Tibial nerve (tissue), 4 donors: ENCODE results near the gene NUTM1. TPM values are rescaled to one million over a fixed set of nuclear protein-coding genes. Genes with fewer than 3 reads are reported as not detected.
"Not testable (repeated sequence)": the region's sequence is repeated elsewhere in the genome, so short reads cannot be mapped to it uniquely, and the experiment has no call there.

Source experiments
- DNase-seq, 2 donors: peaks; one replicate each; pipeline ENCODE4 v3.0.0-alpha.2; 2019; ENCODE audit warnings: low spot score in 2 of 2
- H3K27ac ChIP-seq, 4 donors: fragments of 200-600 bp; sonication (generic) in 3 of 4; one replicate each; pipeline ENCODE4 v1.5.1; 2017 to 2019; ENCODE audit warnings: mild to moderate bottlenecking in 1 of 4
- H3K27me3 ChIP-seq, 2 donors: fragments of 200-600 bp; sonication (generic) in 1 of 2; one replicate each; pipeline versions ENCODE4 v1.5.1 to v1.6.0; 2017 to 2019
- H3K36me3 ChIP-seq, 3 donors: fragments of 200-600 bp; sonication (generic); one replicate each; pipeline ENCODE4 v1.5.1; 2018 to 2019
- H3K4me1 ChIP-seq, 4 donors: fragments of 200-600 bp; sonication (generic) in 3 of 4; one replicate each; pipeline ENCODE4 v1.5.1; 2017 to 2019
- H3K4me3 ChIP-seq, 4 donors: fragments of 200-600 bp; sonication (generic) in 3 of 4; one replicate each; pipeline ENCODE4 v1.5.1; 2017 to 2019; ENCODE audit warnings: mild to moderate bottlenecking in 1 of 4, moderate library complexity in 1 of 4
- H3K9me3 ChIP-seq, 4 donors: fragments of 200-600 bp; sonication (generic) in 3 of 4; one replicate each; pipeline ENCODE4 v1.5.1; 2017 to 2019
- EP300 ChIP-seq, 2 donors: sonication (generic); formaldehyde crosslinking; IDR thresholded peaks; one replicate each; pipeline ENCODE4 v1.6.1; 2017; ENCODE audit warnings: antibody characterized with exemption in 2 of 2, mild to moderate bottlenecking in 1 of 2
- POLR2A ChIP-seq, 2 donors: fragments of 450-650 bp; IDR thresholded peaks; one replicate each; pipeline ENCODE4 v1.6.1; 2017; ENCODE audit warnings: antibody characterized with exemption in 2 of 2, mild to moderate bottlenecking in 2 of 2, moderate library complexity in 2 of 2
- WGBS, 2 donors: methylation state at CpG; one replicate each; pipeline ENCODE4 v1.1.5; 2018; 5-methylcytosine and 5-hydroxymethylcytosine counted together
- total RNA-seq, 4 donors: library from RNA; depleted of rRNA; stranded (reverse); fragments of >200 nt; gene quantifications; one replicate each; pipeline ENCODE4 v1.1.0, GENCODE V29; 2016
- TF ChIP-seq, protein P1 (sequence below), 5 experiments: fragments of 200-600 bp in 3 of 5; fragments of 450-650 bp in 2 of 5; sonication (generic) in 3 of 5; IDR thresholded peaks; one replicate each; pipeline ENCODE4 v1.5.1; 2016 to 2019; ENCODE audit warnings: antibody characterized with exemption in 5 of 5, mild to moderate bottlenecking in 3 of 5, moderate library complexity in 2 of 5

The NUTM1 gene
- total RNA-seq, 4 donors from 2014 or later, result not detected

GRCh38 chr15:34347951-34348638, 5.0 kb downstream of the NUTM1 start:
- H3K36me3 ChIP-seq, result no peaks in the 10 kb centered on the region
- no peak overlapping the region for H3K4me3 ChIP-seq
- no peak overlapping the region for H3K27ac ChIP-seq
- no peaks in the 10 kb centered on the region for H3K4me1 ChIP-seq
- H3K27me3 ChIP-seq, result no peaks in the 10 kb centered on the region
- TF ChIP-seq EP300 (IDR thresholded peaks at IDR 0.05) (no peak), POLR2A (IDR thresholded peaks at IDR 0.05) (no peak)
- TF ChIP-seq, protein P1, sequence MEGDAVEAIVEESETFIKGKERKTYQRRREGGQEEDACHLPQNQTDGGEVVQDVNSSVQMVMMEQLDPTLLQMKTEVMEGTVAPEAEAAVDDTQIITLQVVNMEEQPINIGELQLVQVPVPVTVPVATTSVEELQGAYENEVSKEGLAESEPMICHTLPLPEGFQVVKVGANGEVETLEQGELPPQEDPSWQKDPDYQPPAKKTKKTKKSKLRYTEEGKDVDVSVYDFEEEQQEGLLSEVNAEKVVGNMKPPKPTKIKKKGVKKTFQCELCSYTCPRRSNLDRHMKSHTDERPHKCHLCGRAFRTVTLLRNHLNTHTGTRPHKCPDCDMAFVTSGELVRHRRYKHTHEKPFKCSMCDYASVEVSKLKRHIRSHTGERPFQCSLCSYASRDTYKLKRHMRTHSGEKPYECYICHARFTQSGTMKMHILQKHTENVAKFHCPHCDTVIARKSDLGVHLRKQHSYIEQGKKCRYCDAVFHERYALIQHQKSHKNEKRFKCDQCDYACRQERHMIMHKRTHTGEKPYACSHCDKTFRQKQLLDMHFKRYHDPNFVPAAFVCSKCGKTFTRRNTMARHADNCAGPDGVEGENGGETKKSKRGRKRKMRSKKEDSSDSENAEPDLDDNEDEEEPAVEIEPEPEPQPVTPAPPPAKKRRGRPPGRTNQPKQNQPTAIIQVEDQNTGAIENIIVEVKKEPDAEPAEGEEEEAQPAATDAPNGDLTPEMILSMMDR (IDR thresholded peaks at IDR 0.05), result no peak
- DNase-seq, result no peak
- 77 to 78% methylated on average over 13 of the region's 13 CpGs for WGBS, 2 donors
- H3K9me3 ChIP-seq, result no peaks in the 10 kb centered on the region

- no peaks in the 10 kb centered on the region for H3K27me3 ChIP-seq
- H3K9me3 ChIP-seq, result no peaks in the 10 kb centered on the region
- no peak overlapping the region for H3K27ac ChIP-seq
- DNase-seq, result no peak
- H3K4me1 ChIP-seq, result no peaks in the 10 kb centered on the region
- no peak overlapping the region for H3K4me3 ChIP-seq
- WGBS, 2 donors, result 78 to 85% methylated on average over 1 of the region's 1 CpG
- TF ChIP-seq EP300 (IDR thresholded peaks at IDR 0.05), result no peak
- TF ChIP-seq, protein P1 (IDR thresholded peaks at IDR 0.05), result no peak
- TF ChIP-seq POLR2A (IDR thresholded peaks at IDR 0.05), result no peak
- no peaks in the 10 kb centered on the region for H3K36me3 ChIP-seq
Observed at GRCh38 chr15:34348735-34349300, 5.7 kb downstream of the NUTM1 start.

DNA sequence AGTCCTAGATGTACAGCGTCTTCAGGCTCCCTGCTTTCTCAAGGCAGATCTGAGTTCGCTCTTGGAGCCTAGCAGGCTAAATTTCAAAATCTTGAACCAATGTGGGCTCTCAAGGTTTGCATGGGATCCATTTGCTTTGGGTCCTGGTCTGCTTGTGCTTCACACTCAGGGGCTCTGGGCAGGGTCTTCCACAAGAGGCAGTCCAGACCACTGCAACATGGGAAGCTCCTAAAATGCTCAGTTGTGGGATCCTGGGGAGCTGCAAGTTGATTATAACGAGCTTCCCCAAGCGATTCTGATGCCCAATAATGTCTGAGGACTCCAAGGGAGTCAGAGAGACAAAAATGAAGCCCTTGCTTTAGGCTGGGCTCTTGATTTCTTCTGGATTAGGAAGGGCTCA, 6.7 kb downstream of the NUTM1 start:
- Histone ChIP-seq H3K27ac (no peak overlapping the region), H3K4me1 (no peaks in the 10 kb centered on the region), H3K36me3 (peaks cover 0 to 8% (median 0%) of the 10 kb centered on the region in 3 donors), H3K9me3 (no peaks in the 10 kb centered on the region), H3K4me3 (no peak overlapping the region), H3K27me3 (no peaks in the 10 kb centered on the region)
- 86 to 88% methylated on average over 4 of the region's 4 CpGs for WGBS, 2 donors
- DNase-seq, result no peak
- TF ChIP-seq, protein P1 (IDR thresholded peaks at IDR 0.05), result no peak
- TF ChIP-seq EP300 (IDR thresholded peaks at IDR 0.05), result no peak
- no peak for TF ChIP-seq POLR2A (IDR thresholded peaks at IDR 0.05)

DNA sequence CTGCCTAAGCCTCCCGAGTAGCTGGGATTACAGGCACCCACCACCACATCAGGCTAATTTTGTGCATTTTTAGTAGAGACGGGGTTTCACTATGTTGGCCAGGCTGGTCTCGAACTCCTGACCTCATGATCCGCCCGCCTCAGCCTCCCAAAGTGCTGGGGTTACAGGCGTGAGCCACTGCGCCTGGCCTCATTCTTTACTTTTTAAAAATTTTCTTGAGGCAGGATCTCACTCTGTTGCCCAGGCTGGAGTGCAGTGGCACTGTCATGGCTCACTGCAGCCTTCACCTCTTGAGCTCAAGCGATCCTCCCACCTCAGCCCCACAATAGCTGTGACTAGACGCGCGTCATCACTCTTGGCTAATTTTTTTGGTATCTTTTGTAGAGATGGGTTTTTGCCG, 9.9 kb downstream of the NUTM1 start:
- DNase-seq, H3K27me3 ChIP-seq, H3K4me3 ChIP-seq, H3K9me3 ChIP-seq, H3K27ac ChIP-seq, H3K4me1 ChIP-seq: not testable (repeated sequence)
- peaks cover 0 to 39% (median 0%) of the 10 kb centered on the region in 3 donors for H3K36me3 ChIP-seq
- WGBS, 2 donors, result 88 to 94% methylated on average over 12 of the region's 12 CpGs

- WGBS, 2 donors, result 57 to 58% methylated on average over 2 of the region's 2 CpGs
- no peak overlapping the region for H3K27ac ChIP-seq
- H3K36me3 ChIP-seq, result peaks cover 0 to 45% (median 0%) of the 10 kb centered on the region in 3 donors
- H3K27me3 ChIP-seq, result no peaks in the 10 kb centered on the region
- TF ChIP-seq, protein P1 (IDR thresholded peaks at IDR 0.05), result no peak
- TF ChIP-seq EP300 (IDR thresholded peaks at IDR 0.05), result no peak
- no peak for TF ChIP-seq POLR2A (IDR thresholded peaks at IDR 0.05)
- H3K4me1 ChIP-seq, result no peaks in the 10 kb centered on the region
- H3K4me3 ChIP-seq, result no peak overlapping the region
- no peak for DNase-seq
- H3K9me3 ChIP-seq, result no peaks in the 10 kb centered on the region
Observed at GRCh38 chr15:34353627-34354026, 10.5 kb downstream of the NUTM1 start.
